Progenitor cell of endocrine pancreas (in vitro differentiated cells): ENCODE results near the gene DMBT1. TPM values are rescaled to one million over a fixed set of nuclear protein-coding genes. Genes with fewer than 3 reads are reported as not detected.

ENCODE experiments used
- DNase-seq: peaks from one replicate; pipeline ENCODE4 v3.0.0; 2021; ENCODE audit warnings: low spot score; ENCODE audit not compliant: unreplicated experiment
- H3K27ac Mint-ChIP-seq: 2 replicates; pipeline ENCODE4 v1.8.0; 2021; ENCODE audit warnings: mild to moderate bottlenecking, moderate library complexity, mixed read lengths
- H3K27me3 Mint-ChIP-seq: 2 replicates; pipeline ENCODE4 v1.8.0; 2021; ENCODE audit warnings: mixed read lengths
- H3K36me3 Mint-ChIP-seq: 2 replicates; pipeline ENCODE4 v1.8.0; 2022; ENCODE audit warnings: mixed read lengths; ENCODE audit not compliant: insufficient read depth
- H3K4me1 Mint-ChIP-seq: 2 replicates; pipeline ENCODE4 v1.8.0; 2021; ENCODE audit warnings: low read depth, mixed read lengths
- H3K4me3 Mint-ChIP-seq: 2 replicates; pipeline ENCODE4 v1.8.0; 2021; ENCODE audit warnings: low read depth, mild to moderate bottlenecking, moderate library complexity, mixed read lengths
- H3K9me3 Mint-ChIP-seq: 2 replicates; pipeline ENCODE4 v1.8.0; 2021; ENCODE audit warnings: low read depth, mixed read lengths
- CTCF ChIP-seq: fragments of 200-600 bp; sonication (generic); IDR thresholded peaks from one replicate; pipeline ENCODE4 v1.5.0; 2021; ENCODE audit warnings: antibody characterized with exemption, mild to moderate bottlenecking; ENCODE audit not compliant: unreplicated experiment
- total RNA-seq: library from RNA; stranded (reverse); gene quantifications from 2 replicates; pipeline ENCODE4 v1.2.1, GENCODE V29; 2021

Gene DMBT1
- total RNA-seq, 1 donor from 2014 or later = 1.0 TPM

- H3K36me3 Mint-ChIP-seq = no peaks in the 10 kb centered on the region
- TF ChIP-seq CTCF = no peak
- peaks cover 57% of the 10 kb centered on the region for H3K27me3 Mint-ChIP-seq
- no peaks in the 10 kb centered on the region for H3K9me3 Mint-ChIP-seq
- H3K4me1 Mint-ChIP-seq = peaks cover 7% of the 10 kb centered on the region
- DNase-seq = no peak
- H3K27ac Mint-ChIP-seq = no peak overlapping the region
- no peak overlapping the region for H3K4me3 Mint-ChIP-seq
Observed at GRCh38 chr10:122665329-122665860, 104.8 kb downstream of the DMBT1 start.

DNA sequence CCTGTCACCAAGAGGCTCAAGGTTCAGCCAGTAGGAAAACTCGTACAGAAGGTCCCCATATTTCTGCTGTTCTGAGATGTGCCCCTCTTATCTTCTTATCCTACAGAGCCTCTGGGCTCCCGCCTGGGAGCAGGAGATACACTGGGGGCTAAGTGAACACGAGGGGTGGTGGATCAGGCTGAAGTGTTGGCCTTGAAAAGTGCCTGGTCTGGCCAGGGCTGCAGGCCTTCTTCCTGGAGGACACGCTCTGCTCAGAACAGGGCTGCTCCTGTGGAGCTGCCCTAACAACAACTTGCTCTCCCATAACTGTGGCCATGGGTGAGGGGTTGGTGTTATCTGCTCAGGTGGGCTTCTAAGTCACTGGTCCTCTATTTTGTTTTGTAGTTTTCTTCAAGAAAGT is 105.4 kb downstream of the DMBT1 start:
- H3K27ac Mint-ChIP-seq = no peak overlapping the region

DNA sequence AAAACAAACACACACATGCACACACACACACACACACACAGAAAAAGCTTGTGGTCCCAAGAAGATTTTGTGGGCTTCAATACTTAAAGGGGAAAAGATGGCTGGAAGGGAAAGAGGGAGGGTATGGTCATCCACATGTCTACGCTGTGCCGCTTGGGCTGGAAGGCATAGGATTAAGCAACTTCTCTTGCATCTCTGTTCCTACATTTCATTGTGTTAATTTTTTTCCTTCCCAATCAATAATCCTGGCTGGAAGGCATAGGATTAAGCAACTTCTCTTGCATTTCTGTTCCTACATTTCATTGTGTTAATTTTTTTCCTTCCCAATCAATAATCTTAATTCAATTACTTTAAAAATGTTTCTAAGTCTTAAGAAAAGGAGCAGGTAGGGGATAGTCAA is 108.5 kb downstream of the DMBT1 start:
- DNase-seq = no peak
- no peak for TF ChIP-seq CTCF
- Mint-ChIP-seq H3K27ac (no peak overlapping the region), H3K9me3 (no peaks in the 10 kb centered on the region), H3K4me1 (peaks cover 7% of the 10 kb centered on the region), H3K36me3 (no peaks in the 10 kb centered on the region), H3K27me3 (peaks cover 55% of the 10 kb centered on the region), H3K4me3 (no peak overlapping the region)

More for the DNA sequence above, 105.4 kb downstream of the DMBT1 start:
- no peak overlapping the region for H3K4me3 Mint-ChIP-seq
- peaks cover 7% of the 10 kb centered on the region for H3K4me1 Mint-ChIP-seq
- no peak for DNase-seq
- peaks cover 57% of the 10 kb centered on the region for H3K27me3 Mint-ChIP-seq
- TF ChIP-seq CTCF = no peak
- no peaks in the 10 kb centered on the region for H3K36me3 Mint-ChIP-seq
- H3K9me3 Mint-ChIP-seq = no peaks in the 10 kb centered on the region

- no peaks in the 10 kb centered on the region for H3K9me3 Mint-ChIP-seq
- no peak overlapping the region for H3K27ac Mint-ChIP-seq
- H3K4me1 Mint-ChIP-seq = peaks cover 7% of the 10 kb centered on the region
- H3K4me3 Mint-ChIP-seq = no peak overlapping the region
- no peak for TF ChIP-seq CTCF
- peaks cover 56% of the 10 kb centered on the region for H3K27me3 Mint-ChIP-seq
- DNase-seq = no peak
- no peaks in the 10 kb centered on the region for H3K36me3 Mint-ChIP-seq
Observed at GRCh38 chr10:122669842-122670241, 109.3 kb downstream of the DMBT1 start.

- no peak overlapping the region for H3K4me3 Mint-ChIP-seq
- H3K36me3 Mint-ChIP-seq = no peaks in the 10 kb centered on the region
- peaks cover 58% of the 10 kb centered on the region for H3K27me3 Mint-ChIP-seq
- H3K27ac Mint-ChIP-seq = no peak overlapping the region
- no peak for TF ChIP-seq CTCF
- peaks cover 7% of the 10 kb centered on the region for H3K4me1 Mint-ChIP-seq
- no peaks in the 10 kb centered on the region for H3K9me3 Mint-ChIP-seq
- DNase-seq = no peak
Observed at GRCh38 chr10:122671355-122671754, 110.8 kb downstream of the DMBT1 start.
